DND-41 (cell line): ENCODE results near the gene LRP1.

ENCODE experiments used
- ATAC-seq: fragments of 200-7000 bp; cut with Tn5 transposase; 3 replicates; pipeline ENCODE4 v1.9.1; 2021; ENCODE audit warnings: low read depth; ENCODE audit not compliant: insufficient read depth
- DNase-seq: peaks from one replicate; pipeline ENCODE4 v3.0.0-alpha.2; 2020
- H2AFZ ChIP-seq: 2 replicates; pipeline ENCODE4 v1.6.0; 2012; ENCODE audit warnings: low read depth, low read length
- H3K27ac ChIP-seq: 2 replicates; pipeline ENCODE4 v1.5.1; 2012; ENCODE audit warnings: low read length, inconsistent platforms
- H3K27me3 ChIP-seq: fragments of 200-600 bp; sonication (generic); 2 replicates; pipeline ENCODE4 v1.6.0; 2012; ENCODE audit warnings: low read length, mild to moderate bottlenecking, inconsistent platforms; ENCODE audit not compliant: insufficient read depth, poor library complexity
- H3K36me3 ChIP-seq: 2 replicates; pipeline ENCODE4 v1.5.1; 2012; ENCODE audit warnings: low read length, inconsistent platforms; ENCODE audit not compliant: insufficient read depth
- H3K4me1 ChIP-seq: 2 replicates; pipeline ENCODE4 v1.5.1; 2012; ENCODE audit warnings: mild to moderate bottlenecking, low read length; ENCODE audit not compliant: insufficient read depth
- H3K4me2 ChIP-seq: 2 replicates; pipeline ENCODE4 v1.6.0; 2012; ENCODE audit warnings: mild to moderate bottlenecking, moderate library complexity, low read length, inconsistent platforms; ENCODE audit not compliant: insufficient read depth
- H3K4me3 ChIP-seq, 2 experiments: fragments of 200-600 bp in 1 of 2; shearing (Covaris generic) in 1 of 2; 2 replicates each; pipeline ENCODE4 v1.5.1; 2012 to 2016; ENCODE audit warnings: inconsistent platforms in 2 of 2, low read length in 2 of 2, mild to moderate bottlenecking in 2 of 2, low read depth in 1 of 2, moderate library complexity in 1 of 2
- H3K79me2 ChIP-seq: 2 replicates; pipeline ENCODE4 v1.6.0; 2012; ENCODE audit warnings: low read length, inconsistent platforms; ENCODE audit not compliant: insufficient read depth
- H3K9ac ChIP-seq: 2 replicates; pipeline ENCODE4 v1.6.0; 2012; ENCODE audit warnings: low read depth, mild to moderate bottlenecking, inconsistent platforms, low read length, moderate library complexity
- H3K9me3 ChIP-seq: 2 replicates; pipeline ENCODE4 v1.5.1; 2012; ENCODE audit warnings: low read length, moderate library complexity, mild to moderate bottlenecking, inconsistent platforms; ENCODE audit not compliant: insufficient read depth, severe bottlenecking
- H4K20me1 ChIP-seq: 2 replicates; pipeline ENCODE4 v1.6.0; 2012; ENCODE audit warnings: low read length; ENCODE audit not compliant: insufficient read depth
- EZH2 ChIP-seq: IDR thresholded peaks from 3 replicates; pipeline ENCODE4 v1.6.1; 2012; ENCODE audit warnings: borderline replicate concordance, low read depth, mild to moderate bottlenecking, moderate library complexity, low read length, inconsistent platforms; ENCODE audit not compliant: severe bottlenecking
- TF ChIP-seq, protein P1 (sequence below): IDR thresholded peaks from 2 replicates; pipeline ENCODE4 v1.5.1; 2012; ENCODE audit warnings: borderline replicate concordance, low read length, moderate library complexity, mild to moderate bottlenecking; ENCODE audit not compliant: poor library complexity, severe bottlenecking; ENCODE audit errors: extremely low read depth

The LRP1 gene

DNA sequence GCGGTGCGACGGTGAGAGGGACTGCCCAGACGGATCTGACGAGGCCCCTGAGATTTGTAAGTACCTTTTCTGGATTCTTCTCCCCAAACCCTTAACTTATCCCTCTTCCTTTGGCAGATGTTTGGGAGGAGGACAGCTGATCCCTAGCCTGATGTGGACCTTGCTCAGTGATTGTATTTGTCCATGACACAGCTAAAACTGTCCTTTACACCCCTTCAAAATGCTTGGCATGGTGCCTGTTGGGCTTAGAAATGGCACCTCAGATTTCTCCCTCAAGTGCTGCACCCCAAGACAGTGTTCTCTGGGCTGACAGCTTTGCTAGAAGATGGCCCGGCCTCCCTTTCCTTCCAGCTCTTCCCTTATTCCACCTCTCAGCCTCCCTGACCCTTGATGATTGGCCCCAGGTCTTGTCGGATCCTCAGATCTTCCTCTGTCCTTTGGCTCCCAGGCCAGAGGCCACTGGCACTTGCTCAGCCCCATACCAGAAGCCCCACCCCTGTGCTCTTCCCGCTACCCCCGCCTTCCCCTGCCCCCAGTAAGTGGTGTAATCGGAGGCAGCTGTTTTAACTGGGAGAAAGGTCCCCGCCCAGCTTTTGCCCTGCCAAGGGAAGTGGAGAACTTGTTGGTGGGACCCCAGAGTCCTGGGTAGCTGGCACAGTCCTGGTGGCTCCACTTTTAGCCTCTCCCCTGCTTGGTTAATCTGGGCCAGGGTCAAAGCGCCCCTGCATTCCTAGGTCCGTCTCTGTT is 10.4 kb downstream of the LRP1 start:
- Histone ChIP-seq H4K20me1 (no peaks in the 10 kb centered on the region), H3K27me3 (no peaks in the 10 kb centered on the region), H3K9ac (no peak overlapping the region), H3K27ac (no peak overlapping the region), H3K4me3 (no peak overlapping the region), H3K9me3 (no peaks in the 10 kb centered on the region), H3K4me2 (no peak overlapping the region), H3K36me3 (no peaks in the 10 kb centered on the region), H3K79me2 (no peaks in the 10 kb centered on the region), H3K4me1 (no peaks in the 10 kb centered on the region), H2AFZ (no peak overlapping the region)
- TF ChIP-seq, protein P1, sequence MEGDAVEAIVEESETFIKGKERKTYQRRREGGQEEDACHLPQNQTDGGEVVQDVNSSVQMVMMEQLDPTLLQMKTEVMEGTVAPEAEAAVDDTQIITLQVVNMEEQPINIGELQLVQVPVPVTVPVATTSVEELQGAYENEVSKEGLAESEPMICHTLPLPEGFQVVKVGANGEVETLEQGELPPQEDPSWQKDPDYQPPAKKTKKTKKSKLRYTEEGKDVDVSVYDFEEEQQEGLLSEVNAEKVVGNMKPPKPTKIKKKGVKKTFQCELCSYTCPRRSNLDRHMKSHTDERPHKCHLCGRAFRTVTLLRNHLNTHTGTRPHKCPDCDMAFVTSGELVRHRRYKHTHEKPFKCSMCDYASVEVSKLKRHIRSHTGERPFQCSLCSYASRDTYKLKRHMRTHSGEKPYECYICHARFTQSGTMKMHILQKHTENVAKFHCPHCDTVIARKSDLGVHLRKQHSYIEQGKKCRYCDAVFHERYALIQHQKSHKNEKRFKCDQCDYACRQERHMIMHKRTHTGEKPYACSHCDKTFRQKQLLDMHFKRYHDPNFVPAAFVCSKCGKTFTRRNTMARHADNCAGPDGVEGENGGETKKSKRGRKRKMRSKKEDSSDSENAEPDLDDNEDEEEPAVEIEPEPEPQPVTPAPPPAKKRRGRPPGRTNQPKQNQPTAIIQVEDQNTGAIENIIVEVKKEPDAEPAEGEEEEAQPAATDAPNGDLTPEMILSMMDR: no peak
- DNase-seq (no peak), ATAC-seq (no peak)

DNA sequence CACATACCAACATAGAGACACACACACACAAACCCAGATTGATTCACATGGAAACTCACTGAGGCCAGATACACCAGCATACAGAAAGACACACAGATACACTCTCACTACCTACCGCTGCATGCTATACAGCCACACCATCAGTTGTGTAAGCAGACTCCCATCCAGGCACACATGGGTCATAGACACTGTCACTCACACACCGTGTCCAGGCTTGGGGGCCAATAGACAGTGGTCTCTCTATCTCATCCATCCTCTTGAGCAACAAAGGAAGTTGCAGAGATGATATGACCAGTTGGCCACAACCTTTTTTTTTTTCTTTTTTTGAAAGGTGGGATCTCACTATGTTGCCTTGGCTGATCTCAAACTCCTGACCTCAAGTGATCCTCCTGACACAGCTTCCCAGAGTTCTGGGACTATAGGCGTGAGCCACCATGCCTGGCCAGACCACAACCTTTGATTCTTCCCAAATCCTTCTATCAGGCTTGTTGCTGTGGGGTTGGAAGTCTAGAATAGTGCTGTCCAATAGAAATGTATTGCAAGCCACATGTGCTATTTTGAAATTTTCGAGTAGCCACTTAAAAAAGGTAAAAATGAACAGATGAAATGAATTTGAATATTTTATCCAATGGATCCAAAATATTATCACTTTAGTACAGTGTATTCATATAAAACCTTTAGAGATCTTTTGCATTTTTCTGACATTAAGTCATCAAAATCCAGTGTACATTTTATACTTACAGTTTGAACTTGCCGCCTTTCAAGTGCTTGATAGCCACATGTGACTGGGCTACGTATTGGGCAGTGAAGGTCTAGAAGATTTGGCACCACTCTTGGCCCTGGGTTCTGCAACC is 11.7 kb downstream of the LRP1 start:
- Histone ChIP-seq H3K9me3 (no peaks in the 10 kb centered on the region), H2AFZ (no peak overlapping the region), H3K4me1 (no peaks in the 10 kb centered on the region), H4K20me1 (no peaks in the 10 kb centered on the region), H3K4me3 (no peak overlapping the region), H3K27ac (no peak overlapping the region), H3K79me2 (no peaks in the 10 kb centered on the region), H3K36me3 (no peaks in the 10 kb centered on the region), H3K9ac (no peak overlapping the region), H3K4me2 (no peak overlapping the region), H3K27me3 (no peaks in the 10 kb centered on the region)
- TF ChIP-seq EZH2: no peak
- TF ChIP-seq, protein P1: no peak
- DNase-seq: no peak
- no peak for ATAC-seq

DNA sequence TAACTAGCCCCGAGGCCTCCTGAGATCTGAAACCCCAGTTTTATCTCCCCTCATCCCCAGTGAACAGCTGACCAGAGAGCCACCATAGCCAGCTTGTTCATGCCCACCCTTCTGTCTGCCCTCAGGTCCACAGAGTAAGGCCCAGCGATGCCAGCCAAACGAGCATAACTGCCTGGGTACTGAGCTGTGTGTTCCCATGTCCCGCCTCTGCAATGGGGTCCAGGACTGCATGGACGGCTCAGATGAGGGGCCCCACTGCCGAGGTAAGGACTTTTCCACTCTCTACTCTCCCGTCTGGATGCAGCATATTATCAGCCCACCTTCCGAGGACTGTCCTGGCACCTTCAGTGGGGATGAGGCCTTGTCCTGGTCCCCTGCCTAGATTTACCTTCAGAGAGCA is 13.0 kb downstream of the LRP1 start:
- Histone ChIP-seq H3K27me3 (no peaks in the 10 kb centered on the region), H3K36me3 (no peaks in the 10 kb centered on the region), H3K9me3 (no peaks in the 10 kb centered on the region), H3K79me2 (no peaks in the 10 kb centered on the region), H3K27ac (no peak overlapping the region), H3K9ac (no peak overlapping the region), H4K20me1 (no peaks in the 10 kb centered on the region), H3K4me1 (no peaks in the 10 kb centered on the region), H2AFZ (no peak overlapping the region), H3K4me3 (no peak overlapping the region), H3K4me2 (no peak overlapping the region)
- ATAC-seq (no peak), DNase-seq (no peak)
- no peak for TF ChIP-seq EZH2
- TF ChIP-seq, protein P1: no peak
